HFFc6 (cell line): ENCODE results near the gene SPAG9. TPM values are rescaled to one million over a fixed set of nuclear protein-coding genes. Genes with fewer than 3 reads are reported as not detected.
A peak's percentile ranks its signal among the peaks of the same experiment; 100 is the strongest.

Experiments
- DNase-seq: peaks from one replicate; pipeline ENCODE4 v3.0.0-alpha.2; 2018
- H3K27ac Mint-ChIP-seq: 2 replicates; pipeline ENCODE4 v1.8.0; 2020; ENCODE audit warnings: mild to moderate bottlenecking, mixed read lengths
- H3K27me3 Mint-ChIP-seq: 2 replicates; pipeline ENCODE4 v1.8.0; 2021; ENCODE audit warnings: mild to moderate bottlenecking, moderate library complexity, mixed read lengths; ENCODE audit not compliant: insufficient read depth
- H3K36me3 Mint-ChIP-seq: 2 replicates; pipeline ENCODE4 v1.8.0; 2021; ENCODE audit warnings: low read depth, mixed read lengths
- H3K4me1 Mint-ChIP-seq: 2 replicates; pipeline ENCODE4 v1.8.0; 2020; ENCODE audit warnings: low read depth, mixed read lengths
- H3K4me3 Mint-ChIP-seq: 2 replicates; pipeline ENCODE4 v1.8.0; 2020; ENCODE audit warnings: mild to moderate bottlenecking, moderate library complexity, mixed read lengths
- H3K9me3 Mint-ChIP-seq: 2 replicates; pipeline ENCODE4 v1.8.0; 2020; ENCODE audit warnings: mild to moderate bottlenecking, mixed read lengths
- total RNA-seq, 6 experiments: library from RNA; stranded (reverse); fragmentation: NEBNext Ultra II Directional; extraction: Animal tissue kit (Norgen Biotek cat#: 25700); gene quantifications; 2 replicates in 1 of 6; 3 replicates in 5 of 6; pipeline ENCODE4 v1.2.3, GENCODE V29; 2021
- TF ChIP-seq, protein P1 (sequence below): fragments of 200-600 bp; sonication (generic); IDR thresholded peaks from 2 replicates; pipeline ENCODE4 v1.5.0; 2021; ENCODE audit warnings: antibody characterized with exemption, mild to moderate bottlenecking

Gene SPAG9
- total RNA-seq, 6 experiments from 2014 or later = 54.3 to 78.1 (median 61.3) TPM

DNA sequence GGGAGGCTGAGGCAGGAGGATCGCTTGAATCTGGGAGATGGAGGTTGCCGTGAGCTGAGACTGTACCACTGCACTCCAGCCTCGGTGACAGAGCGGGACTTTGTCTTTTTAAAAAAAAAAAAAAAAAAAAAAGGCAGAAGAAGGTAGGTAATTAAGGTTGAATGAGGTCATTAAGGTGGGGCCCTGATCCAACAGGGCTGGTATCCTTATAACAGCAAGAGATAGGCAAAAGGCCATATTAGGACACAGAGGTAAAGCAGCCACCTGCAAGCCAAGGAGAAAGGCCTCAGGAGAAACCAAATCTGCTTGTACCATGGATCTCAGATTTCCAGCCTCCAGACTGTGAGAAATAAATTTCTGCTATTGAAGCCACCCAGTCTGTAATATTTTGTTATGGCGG, 60.3 kb downstream of the SPAG9 start:
- H3K36me3 Mint-ChIP-seq = peaks cover 7% of the 10 kb centered on the region
- H3K27me3 Mint-ChIP-seq = no peaks in the 10 kb centered on the region
- peaks cover 53% of the 10 kb centered on the region for H3K4me1 Mint-ChIP-seq
- H3K9me3 Mint-ChIP-seq = no peaks in the 10 kb centered on the region
- H3K27ac Mint-ChIP-seq = no peak overlapping the region
- no peak for DNase-seq
- H3K4me3 Mint-ChIP-seq = peak overlapping the region; percentile 43; the same call in 1 of the 2 replicates
- TF ChIP-seq, protein P1, sequence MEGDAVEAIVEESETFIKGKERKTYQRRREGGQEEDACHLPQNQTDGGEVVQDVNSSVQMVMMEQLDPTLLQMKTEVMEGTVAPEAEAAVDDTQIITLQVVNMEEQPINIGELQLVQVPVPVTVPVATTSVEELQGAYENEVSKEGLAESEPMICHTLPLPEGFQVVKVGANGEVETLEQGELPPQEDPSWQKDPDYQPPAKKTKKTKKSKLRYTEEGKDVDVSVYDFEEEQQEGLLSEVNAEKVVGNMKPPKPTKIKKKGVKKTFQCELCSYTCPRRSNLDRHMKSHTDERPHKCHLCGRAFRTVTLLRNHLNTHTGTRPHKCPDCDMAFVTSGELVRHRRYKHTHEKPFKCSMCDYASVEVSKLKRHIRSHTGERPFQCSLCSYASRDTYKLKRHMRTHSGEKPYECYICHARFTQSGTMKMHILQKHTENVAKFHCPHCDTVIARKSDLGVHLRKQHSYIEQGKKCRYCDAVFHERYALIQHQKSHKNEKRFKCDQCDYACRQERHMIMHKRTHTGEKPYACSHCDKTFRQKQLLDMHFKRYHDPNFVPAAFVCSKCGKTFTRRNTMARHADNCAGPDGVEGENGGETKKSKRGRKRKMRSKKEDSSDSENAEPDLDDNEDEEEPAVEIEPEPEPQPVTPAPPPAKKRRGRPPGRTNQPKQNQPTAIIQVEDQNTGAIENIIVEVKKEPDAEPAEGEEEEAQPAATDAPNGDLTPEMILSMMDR = no peak

GRCh38 chr17:51059781-51060180, 60.9 kb downstream of the SPAG9 start:
- peaks cover 55% of the 10 kb centered on the region for H3K4me1 Mint-ChIP-seq
- H3K27ac Mint-ChIP-seq = peak overlapping the region; percentile 71
- peaks cover 7% of the 10 kb centered on the region for H3K36me3 Mint-ChIP-seq
- H3K9me3 Mint-ChIP-seq = no peaks in the 10 kb centered on the region
- H3K4me3 Mint-ChIP-seq = peak overlapping the region; percentile 43
- TF ChIP-seq, protein P1 = no peak
- DNase-seq = peak; percentile 50
- no peaks in the 10 kb centered on the region for H3K27me3 Mint-ChIP-seq

GRCh38 chr17:51057534-51057933, 63.1 kb downstream of the SPAG9 start:
- TF ChIP-seq, protein P1 = no peak
- no peaks in the 10 kb centered on the region for H3K9me3 Mint-ChIP-seq
- DNase-seq = no peak
- no peaks in the 10 kb centered on the region for H3K36me3 Mint-ChIP-seq
- peak overlapping the region; percentile 90 for H3K27ac Mint-ChIP-seq
- H3K4me1 Mint-ChIP-seq = peaks cover 44% of the 10 kb centered on the region
- peak overlapping the region; percentile 80 for H3K4me3 Mint-ChIP-seq
- no peaks in the 10 kb centered on the region for H3K27me3 Mint-ChIP-seq

DNA sequence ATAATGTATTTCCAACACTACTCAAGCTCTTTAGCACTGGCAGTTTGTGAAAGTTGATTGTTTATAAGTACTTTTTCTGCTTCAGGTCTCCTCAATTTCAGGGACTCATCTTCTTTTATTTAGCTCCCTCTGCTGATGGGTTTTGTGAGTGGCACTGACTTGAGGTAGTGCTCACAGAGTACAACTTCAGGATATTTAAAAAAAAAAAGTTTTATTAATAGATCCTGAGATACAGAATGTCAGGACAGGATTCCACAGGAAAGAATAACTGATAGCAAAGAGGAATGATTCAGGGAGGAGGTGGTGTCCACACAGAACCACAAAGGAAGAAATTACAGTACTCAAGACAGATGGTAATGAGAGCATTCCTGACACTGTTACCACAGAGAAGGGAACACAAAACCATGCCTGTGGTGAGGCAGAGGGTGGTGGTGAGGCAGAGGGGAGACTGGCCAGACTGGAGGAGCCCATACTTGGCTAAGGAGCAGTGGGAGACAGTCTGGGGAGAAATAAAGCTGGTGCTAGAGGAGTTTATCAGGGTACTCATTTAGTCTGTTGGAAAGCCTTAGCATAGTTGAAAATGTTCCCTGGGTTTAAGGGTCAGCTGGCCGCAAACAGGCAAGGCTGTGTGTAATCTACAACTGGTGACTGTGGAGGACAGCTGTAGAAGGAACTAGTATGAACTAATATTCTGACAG, 63.7 kb downstream of the SPAG9 start:
- Mint-ChIP-seq H3K4me3 (peak overlapping the region; percentile 80), H3K27ac (peak overlapping the region; percentile 90), H3K9me3 (no peaks in the 10 kb centered on the region), H3K4me1 (peaks cover 44% of the 10 kb centered on the region), H3K36me3 (no peaks in the 10 kb centered on the region), H3K27me3 (no peaks in the 10 kb centered on the region)
- peak; percentile 94 for DNase-seq
- TF ChIP-seq, protein P1 = peak; percentile 81

GRCh38 chr17:51054748-51055147, 65.9 kb downstream of the SPAG9 start:
- Mint-ChIP-seq H3K27ac (no peak overlapping the region), H3K9me3 (no peaks in the 10 kb centered on the region), H3K27me3 (no peaks in the 10 kb centered on the region), H3K4me3 (no peak overlapping the region), H3K36me3 (no peaks in the 10 kb centered on the region), H3K4me1 (peaks cover 48% of the 10 kb centered on the region)
- TF ChIP-seq, protein P1 = no peak
- no peak for DNase-seq
